ENCODE measurements around the gene PNPLA8. TPM values are rescaled to one million over a fixed set of nuclear protein-coding genes. Genes with fewer than 3 reads are reported as not detected.

PNPLA8 gene
- total and polyA plus RNA-seq, 2 of the 4 experiments (the other 2 are of a cell fraction), result 7.0 to 14.5 TPM

DNA sequence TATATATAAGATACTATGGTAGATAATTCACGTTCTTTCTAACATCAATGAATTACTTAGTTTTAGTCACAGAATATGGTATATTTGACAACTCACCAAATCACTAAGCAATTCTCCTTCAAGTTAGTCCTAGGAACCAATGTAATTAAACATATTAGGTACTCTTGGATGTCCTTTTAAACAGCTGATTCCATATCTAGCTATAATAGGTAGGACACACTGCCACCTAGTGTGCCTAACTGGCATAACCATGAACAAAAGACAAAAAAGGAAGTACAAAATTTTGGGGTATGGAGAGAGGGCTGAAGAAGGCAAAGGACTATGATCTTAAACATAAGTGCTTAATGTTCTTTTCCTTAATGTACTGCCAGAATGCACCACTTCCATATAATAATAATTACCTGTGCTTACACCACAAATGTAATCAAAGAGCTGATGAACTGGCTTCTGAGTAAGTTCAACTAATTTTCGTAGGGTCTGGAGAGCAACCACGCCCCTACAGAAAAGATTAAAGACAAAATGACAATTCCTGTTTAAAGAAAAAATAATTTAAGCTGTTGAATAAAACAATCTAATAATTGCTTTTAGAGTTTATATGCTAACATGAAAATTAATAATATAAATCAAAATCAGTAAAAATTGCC, 28.7 kb downstream of the PNPLA8 start (continued):
- TF ChIP-seq CHD1 (IDR thresholded peaks at IDR 0.05; ENCODE audit: low read depth, low read length), result no peak

- no TSS peak for BruUV-seq (replicated peaks)
- no peak overlapping the region for H3K23ac ChIP-seq (ENCODE audit: low read depth, low read length)
- no peak overlapping the region for H3K9ac ChIP-seq (ENCODE audit: low read depth, low read length)
- H4K20me1 ChIP-seq (ENCODE audit: insufficient read depth, low read length), result no peaks in the 10 kb centered on the region
- H3K14ac ChIP-seq (replicated peaks; ENCODE audit: low read depth, low read length), result no peak overlapping the region
- no peak overlapping the region for H3K56ac ChIP-seq (ENCODE audit: extremely low read depth, insufficient read depth, low read length)
- no CpG with 5 or more reads among the region's 4 CpGs for WGBS, 2 experiments (ENCODE audit: extremely low coverage in 2 of 2, insufficient read length in 1 of 2)
- H2AFZ ChIP-seq (replicated peaks; ENCODE audit: low read length, poor library complexity), result no peak overlapping the region
- H2AK9ac ChIP-seq (replicated peaks; ENCODE audit: low read depth, low read length, poor library complexity), result no peak overlapping the region
- H3K9me3 ChIP-seq (ENCODE audit: control insufficient read depth, insufficient read depth, low read length), result no peaks in the 10 kb centered on the region
- H2BK20ac ChIP-seq (ENCODE audit: low read depth, low read length), result no peak overlapping the region
- TF ChIP-seq POLR2A (IDR thresholded peaks at IDR 0.05; ENCODE audit: low read depth, low read length) (no peak), NFE2L2 (IDR thresholded peaks at IDR 0.05; ENCODE audit: low read depth, low read length) (no peak), ELK1 (IDR thresholded peaks at IDR 0.05; ENCODE audit: borderline replicate concordance, low read depth, low read length) (no peak), BHLHE40 (IDR thresholded peaks at IDR 0.05; ENCODE audit: low read depth, low read length) (no peak), SMC3 (IDR thresholded peaks at IDR 0.05; ENCODE audit: low read depth, low read length) (no peak), FOS (IDR thresholded peaks at IDR 0.05; ENCODE audit: low read depth, low read length) (no peak), MXI1 (IDR thresholded peaks at IDR 0.05; ENCODE audit: borderline replicate concordance, low read depth, low read length) (no peak), RFX5 (IDR thresholded peaks at IDR 0.05; ENCODE audit: low read depth, low read length) (no peak), RCOR1 (IDR thresholded peaks at IDR 0.05; ENCODE audit: insufficient replicate concordance, low read length) (no peak)
- TF ChIP-seq, protein P1, sequence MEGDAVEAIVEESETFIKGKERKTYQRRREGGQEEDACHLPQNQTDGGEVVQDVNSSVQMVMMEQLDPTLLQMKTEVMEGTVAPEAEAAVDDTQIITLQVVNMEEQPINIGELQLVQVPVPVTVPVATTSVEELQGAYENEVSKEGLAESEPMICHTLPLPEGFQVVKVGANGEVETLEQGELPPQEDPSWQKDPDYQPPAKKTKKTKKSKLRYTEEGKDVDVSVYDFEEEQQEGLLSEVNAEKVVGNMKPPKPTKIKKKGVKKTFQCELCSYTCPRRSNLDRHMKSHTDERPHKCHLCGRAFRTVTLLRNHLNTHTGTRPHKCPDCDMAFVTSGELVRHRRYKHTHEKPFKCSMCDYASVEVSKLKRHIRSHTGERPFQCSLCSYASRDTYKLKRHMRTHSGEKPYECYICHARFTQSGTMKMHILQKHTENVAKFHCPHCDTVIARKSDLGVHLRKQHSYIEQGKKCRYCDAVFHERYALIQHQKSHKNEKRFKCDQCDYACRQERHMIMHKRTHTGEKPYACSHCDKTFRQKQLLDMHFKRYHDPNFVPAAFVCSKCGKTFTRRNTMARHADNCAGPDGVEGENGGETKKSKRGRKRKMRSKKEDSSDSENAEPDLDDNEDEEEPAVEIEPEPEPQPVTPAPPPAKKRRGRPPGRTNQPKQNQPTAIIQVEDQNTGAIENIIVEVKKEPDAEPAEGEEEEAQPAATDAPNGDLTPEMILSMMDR (conservative IDR thresholded peaks at IDR 0.05; ENCODE audit: low read depth, low read length), result no peak
- TF ChIP-seq, protein P2, sequence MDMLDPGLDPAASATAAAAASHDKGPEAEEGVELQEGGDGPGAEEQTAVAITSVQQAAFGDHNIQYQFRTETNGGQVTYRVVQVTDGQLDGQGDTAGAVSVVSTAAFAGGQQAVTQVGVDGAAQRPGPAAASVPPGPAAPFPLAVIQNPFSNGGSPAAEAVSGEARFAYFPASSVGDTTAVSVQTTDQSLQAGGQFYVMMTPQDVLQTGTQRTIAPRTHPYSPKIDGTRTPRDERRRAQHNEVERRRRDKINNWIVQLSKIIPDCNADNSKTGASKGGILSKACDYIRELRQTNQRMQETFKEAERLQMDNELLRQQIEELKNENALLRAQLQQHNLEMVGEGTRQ (IDR thresholded peaks at IDR 0.05; ENCODE audit: low read depth, low read length), result no peak
- no peak overlapping the region for H3K27ac ChIP-seq (ENCODE audit: insufficient read depth, low read length)
- intact Hi-C loops (cut with micrococcal nuclease) (no loop called here), in situ Hi-C loops (cut with MboI; ENCODE audit: low sequenced_read_pairs) (loop anchor here (10.0 kb wide), 1 partner anchor 318 kb away; no protein-coding TSS in a partner anchor), dilution Hi-C loops (cut with HindIII; ENCODE audit: low sequenced_read_pairs, unreplicated experiment) (loop anchor here (25.0 kb wide), 1 partner anchor 305 kb away; no protein-coding TSS in a partner anchor)
- no peaks in the 10 kb centered on the region for H3K4me1 ChIP-seq (ENCODE audit: control insufficient read depth, insufficient read depth, low read length)
- H4K5ac ChIP-seq (ENCODE audit: low read depth, low read length), result no peak overlapping the region
- H4K8ac ChIP-seq (ENCODE audit: low read depth in 2 of 2, low read length in 2 of 2), result no peak overlapping the region
- CTCF ChIA-PET, result no interaction called here
- ATAC-seq (ENCODE audit: low read depth) (no peak), DNase-seq (no peak)
- H4K91ac ChIP-seq (ENCODE audit: insufficient read depth, low read depth, low read length), result no peak overlapping the region
- no peak overlapping the region for H2AK5ac ChIP-seq (ENCODE audit: low read depth, low read length)
- H3K18ac ChIP-seq (ENCODE audit: low read depth, low read length), result no peak overlapping the region
- no peak overlapping the region for H2BK120ac ChIP-seq (ENCODE audit: low read depth, low read length)
- H2BK15ac ChIP-seq (ENCODE audit: low read depth, low read length), result no peak overlapping the region
- no peak overlapping the region for H2BK5ac ChIP-seq (ENCODE audit: low read depth, low read length, poor library complexity, severe bottlenecking)
- H3K4ac ChIP-seq (ENCODE audit: low read depth, low read length), result no peak overlapping the region
- peaks cover 2% of the 10 kb centered on the region; the same call in 1 of the 2 replicates for H3K36me3 ChIP-seq (ENCODE audit: control insufficient read depth, insufficient read depth, low read length)
- H3K4me3 ChIP-seq (ENCODE audit: insufficient read depth, low read depth, low read length), result no peak overlapping the region
- no peak overlapping the region for H3K4me2 ChIP-seq (ENCODE audit: low read depth, low read length)
- H3K9me1 ChIP-seq (ENCODE audit: insufficient read depth, low read length), result no peaks in the 10 kb centered on the region
- POLR2A ChIA-PET (ENCODE audit: unreplicated experiment), result no interaction called here
- H3K79me1 ChIP-seq (ENCODE audit: low read depth in 1 of 2, low read length in 2 of 2), result no peaks in the 10 kb centered on the region; a peak in 1 of 4 replicates
- no peaks in the 10 kb centered on the region for H3K27me3 ChIP-seq (ENCODE audit: control insufficient read depth, insufficient read depth, low read length)
Measured at GRCh38 chr7:108492742-108493141, 33.2 kb downstream of the PNPLA8 start.

Measured in IMR-90 (cell line).